NCI-H748 (cell line): Measurements from ENCODE around the gene UBE2D1.

Experiments
- DNase-seq: peaks from one replicate; lab custom pipeline; 2025; ENCODE audit not compliant: unreplicated experiment; lab: John Stamatoyannopoulos, UW

The UBE2D1 gene

GRCh38 chr10:58334817-58335305 is at the start of gene UBE2D1:
Gene UBE2D1 (plus strand): TSS chr10:58335006. CDS start chr10:58335202, 196 bp downstream.
- peak; percentile 84 for DNase-seq

GRCh38 chr10:58291538-58292174 is 43.1 kb upstream of the UBE2D1 start:
- peak; percentile 43 for DNase-seq

GRCh38 chr10:58293989-58294388 is 40.8 kb upstream of the UBE2D1 start:
- no peak for DNase-seq

GRCh38 chr10:58299580-58299979 is 35.2 kb upstream of the UBE2D1 start:
- DNase-seq = peak; percentile 59

- peak; percentile 74 for DNase-seq
Observed at GRCh38 chr10:58300676-58301075, 34.1 kb upstream of the UBE2D1 start.

- DNase-seq = no peak
Observed at GRCh38 chr10:58302254-58302653, 32.6 kb upstream of the UBE2D1 start.

GRCh38 chr10:58304099-58304633 is 30.6 kb upstream of the UBE2D1 start:
- no peak for DNase-seq

GRCh38 chr10:58305821-58306220 is 29.0 kb upstream of the UBE2D1 start:
- DNase-seq = peak; percentile 51

- DNase-seq = no peak
Observed at GRCh38 chr10:58307676-58308075, 27.1 kb upstream of the UBE2D1 start.

- DNase-seq = no peak
Observed at GRCh38 chr10:58311026-58311425, 23.8 kb upstream of the UBE2D1 start.

- DNase-seq = no peak
Observed at GRCh38 chr10:58316874-58317273, 17.9 kb upstream of the UBE2D1 start.

GRCh38 chr10:58318346-58318745 is 16.5 kb upstream of the UBE2D1 start:
- DNase-seq = no peak

GRCh38 chr10:58319599-58319998 is 15.2 kb upstream of the UBE2D1 start:
- no peak for DNase-seq

GRCh38 chr10:58320351-58321049 is 14.3 kb upstream of the UBE2D1 start:
- no peak for DNase-seq

- no peak for DNase-seq
Observed at GRCh38 chr10:58322072-58322834, 12.6 kb upstream of the UBE2D1 start.

- no peak for DNase-seq
Observed at GRCh38 chr10:58322835-58323209, 12.0 kb upstream of the UBE2D1 start.

- DNase-seq = no peak
Observed at GRCh38 chr10:58326967-58327381, 7.8 kb upstream of the UBE2D1 start.

- DNase-seq = no peak
Observed at GRCh38 chr10:58328233-58328632, 6.6 kb upstream of the UBE2D1 start.

GRCh38 chr10:58330431-58330830 is 4.4 kb upstream of the UBE2D1 start:
- DNase-seq = no peak

GRCh38 chr10:58331646-58332045 is 3.2 kb upstream of the UBE2D1 start:
- DNase-seq = no peak

- DNase-seq = peak; percentile 32
Observed at GRCh38 chr10:58335306-58336005, 650 bp downstream of the UBE2D1 start.
